Esophagus squamous epithelium (tissue), 5 donors: ENCODE data around the gene YWHAH. TPM values are rescaled to one million over a fixed set of nuclear protein-coding genes. Genes with fewer than 3 reads are reported as not detected.
A peak's percentile ranks its signal among the peaks of the same experiment; 100 is the strongest.

ENCODE experiments used
- DNase-seq: peaks from one replicate; lab custom pipeline; 2025; lab: John Stamatoyannopoulos, UW
- H3K27ac ChIP-seq, 4 donors: fragments of 200-600 bp; sonication (generic); one replicate each; pipeline ENCODE4 v1.5.1; 2016 to 2019; ENCODE audit warnings: mild to moderate bottlenecking in 1 of 4
- H3K27me3 ChIP-seq, 4 donors: fragments of 200-600 bp; sonication (generic); 1 replicate in 3 of 4; 2 replicates in 1 of 4; pipeline versions ENCODE4 v1.5.1 to v1.6.0; 2017 to 2021; ENCODE audit warnings: antibody characterized with exemption in 1 of 4
- H3K36me3 ChIP-seq, 3 donors: fragments of 200-600 bp; sonication (generic); one replicate each; pipeline ENCODE4 v1.5.1; 2016 to 2019
- H3K4me1 ChIP-seq, 3 donors: fragments of 200-600 bp; sonication (generic); one replicate each; pipeline ENCODE4 v1.5.1; 2017 to 2019
- H3K4me3 ChIP-seq, 4 donors: fragments of 200-600 bp; sonication (generic); 1 replicate in 3 of 4; 2 replicates in 1 of 4; pipeline ENCODE4 v1.5.1; 2016 to 2019; ENCODE audit warnings: mild to moderate bottlenecking in 2 of 4, moderate library complexity in 1 of 4
- H3K9me3 ChIP-seq, 3 donors: fragments of 200-600 bp; sonication (generic); one replicate each; pipeline ENCODE4 v1.5.1; 2016 to 2019
- POLR2A ChIP-seq, 4 donors: fragments of 450-650 bp; IDR thresholded peaks; one replicate each; pipeline ENCODE4 v1.6.1; 2017; ENCODE audit warnings: antibody characterized with exemption in 4 of 4, mild to moderate bottlenecking in 4 of 4, moderate library complexity in 3 of 4
- WGBS, 2 donors: methylation state at CpG; one replicate each; pipeline ENCODE4 v1.1.5; 2018; 5-methylcytosine and 5-hydroxymethylcytosine counted together
- intact Hi-C: fragments of 100-400 bp; cut with DNase I; formaldehyde crosslinking; loops from one replicate; pipeline ENCODE4 v1.15.0; 2022
- total RNA-seq, 4 donors: library from RNA; depleted of rRNA; stranded (reverse); fragments of >200 nt; gene quantifications; one replicate each; pipeline ENCODE4 v1.1.0, GENCODE V29; 2016
- TF ChIP-seq, protein P1 (sequence below), 6 experiments: fragments of 450-650 bp in 4 of 6; fragments of 200-600 bp in 2 of 6; sonication (generic) in 2 of 6; IDR thresholded peaks; one replicate each; pipeline ENCODE4 v1.5.1; 2016 to 2019; ENCODE audit warnings: antibody characterized with exemption in 6 of 6, mild to moderate bottlenecking in 4 of 6, moderate library complexity in 4 of 6
- donor health status: DM: yes; HTN: yes; CAD: no.

The YWHAH gene
- total RNA-seq, 4 donors from 2014 or later = 42.4 to 63.2 (median 54.2) TPM

GRCh38 chr22:31922534-31922933 lies 21.8 kb upstream of the YWHAH start:
- Histone ChIP-seq H3K4me1 (no peaks in the 10 kb centered on the region), H3K27me3 (peaks cover 0 to 10% (median 0%) of the 10 kb centered on the region in 4 donors), H3K9me3 (no peaks in the 10 kb centered on the region), H3K36me3 (no peaks in the 10 kb centered on the region), H3K27ac (no peak overlapping the region), H3K4me3 (no peak overlapping the region)
- WGBS, 2 donors = 57 to 82% methylated on average over 6 of the region's 6 CpGs
- no peak for DNase-seq
- TF ChIP-seq, protein P1, sequence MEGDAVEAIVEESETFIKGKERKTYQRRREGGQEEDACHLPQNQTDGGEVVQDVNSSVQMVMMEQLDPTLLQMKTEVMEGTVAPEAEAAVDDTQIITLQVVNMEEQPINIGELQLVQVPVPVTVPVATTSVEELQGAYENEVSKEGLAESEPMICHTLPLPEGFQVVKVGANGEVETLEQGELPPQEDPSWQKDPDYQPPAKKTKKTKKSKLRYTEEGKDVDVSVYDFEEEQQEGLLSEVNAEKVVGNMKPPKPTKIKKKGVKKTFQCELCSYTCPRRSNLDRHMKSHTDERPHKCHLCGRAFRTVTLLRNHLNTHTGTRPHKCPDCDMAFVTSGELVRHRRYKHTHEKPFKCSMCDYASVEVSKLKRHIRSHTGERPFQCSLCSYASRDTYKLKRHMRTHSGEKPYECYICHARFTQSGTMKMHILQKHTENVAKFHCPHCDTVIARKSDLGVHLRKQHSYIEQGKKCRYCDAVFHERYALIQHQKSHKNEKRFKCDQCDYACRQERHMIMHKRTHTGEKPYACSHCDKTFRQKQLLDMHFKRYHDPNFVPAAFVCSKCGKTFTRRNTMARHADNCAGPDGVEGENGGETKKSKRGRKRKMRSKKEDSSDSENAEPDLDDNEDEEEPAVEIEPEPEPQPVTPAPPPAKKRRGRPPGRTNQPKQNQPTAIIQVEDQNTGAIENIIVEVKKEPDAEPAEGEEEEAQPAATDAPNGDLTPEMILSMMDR (IDR thresholded peaks at IDR 0.05) = no peak
- TF ChIP-seq POLR2A (IDR thresholded peaks at IDR 0.05) = no peak
- intact Hi-C loops = no loop called here

GRCh38 chr22:31923136-31923535 lies 21.2 kb upstream of the YWHAH start:
- peaks cover 0 to 10% (median 0%) of the 10 kb centered on the region in 4 donors for H3K27me3 ChIP-seq
- TF ChIP-seq, protein P1 (IDR thresholded peaks at IDR 0.05) = no peak
- no peak for TF ChIP-seq POLR2A (IDR thresholded peaks at IDR 0.05)
- no peaks in the 10 kb centered on the region for H3K9me3 ChIP-seq
- no peak for DNase-seq
- H3K36me3 ChIP-seq = no peaks in the 10 kb centered on the region
- H3K4me3 ChIP-seq = no peak overlapping the region
- H3K4me1 ChIP-seq = no peaks in the 10 kb centered on the region
- peak overlapping the region in 1 of 4 donors; percentile 21 for H3K27ac ChIP-seq
- 42 to 45% methylated on average over 5 of the region's 5 CpGs for WGBS, 2 donors
- intact Hi-C loops = no loop called here

DNA sequence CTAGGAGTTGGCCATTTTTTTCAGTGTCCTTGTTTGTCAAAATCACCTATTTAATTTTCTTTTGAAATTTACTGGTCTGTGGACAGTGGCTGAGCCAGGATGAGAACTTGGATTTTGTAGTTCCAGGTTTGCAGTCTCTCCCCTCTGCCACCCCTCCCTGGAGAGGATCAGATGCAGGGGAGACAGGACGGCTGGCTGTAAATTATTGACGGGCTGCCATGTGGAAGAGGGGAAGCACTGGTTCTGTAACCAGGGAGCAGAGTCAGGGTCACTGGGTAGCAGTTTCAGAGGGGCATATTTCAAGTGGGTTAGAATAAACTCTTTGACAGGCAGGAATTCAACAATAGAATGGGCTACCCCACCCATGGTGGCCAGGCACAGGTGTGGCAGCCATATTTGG lies 20.6 kb upstream of the YWHAH start:
- H3K4me1 ChIP-seq = no peaks in the 10 kb centered on the region
- no peak overlapping the region for H3K4me3 ChIP-seq
- no peak for TF ChIP-seq POLR2A (IDR thresholded peaks at IDR 0.05)
- TF ChIP-seq, protein P1 (IDR thresholded peaks at IDR 0.05) = no peak
- intact Hi-C loops = no loop called here
- WGBS, 2 donors = 29 to 80% methylated on average over 1 to 2 of the region's 2 CpGs
- no peak for DNase-seq
- no peaks in the 10 kb centered on the region for H3K9me3 ChIP-seq
- peak overlapping the region in 2 of 4 donors; percentile 14 to 21 for H3K27ac ChIP-seq
- H3K36me3 ChIP-seq = no peaks in the 10 kb centered on the region
- peaks cover 0 to 10% (median 0%) of the 10 kb centered on the region in 4 donors for H3K27me3 ChIP-seq

DNA sequence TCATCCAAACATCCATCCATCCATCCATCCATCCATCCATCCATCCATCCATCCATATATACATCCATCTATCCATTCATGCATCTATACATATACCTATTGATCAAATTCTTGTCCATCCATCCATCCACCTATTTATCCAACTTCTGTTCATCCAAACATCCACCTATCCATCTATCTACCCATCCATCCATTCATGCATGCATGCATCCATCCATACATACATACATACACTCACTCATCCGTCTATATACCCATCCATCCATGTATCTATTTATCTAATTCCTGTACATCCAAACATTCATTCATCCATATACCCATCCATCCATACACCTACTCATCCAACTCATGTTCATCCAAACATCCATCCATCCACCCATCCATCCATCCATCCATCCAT lies 19.3 kb upstream of the YWHAH start:
- Histone ChIP-seq H3K4me1 (no peaks in the 10 kb centered on the region), H3K27ac (no peak overlapping the region), H3K36me3 (no peaks in the 10 kb centered on the region), H3K9me3 (no peaks in the 10 kb centered on the region), H3K4me3 (no peak overlapping the region), H3K27me3 (peaks cover 0 to 10% (median 0%) of the 10 kb centered on the region in 4 donors)
- TF ChIP-seq, protein P1 (IDR thresholded peaks at IDR 0.05) = no peak
- no peak for TF ChIP-seq POLR2A (IDR thresholded peaks at IDR 0.05)
- DNase-seq = no peak
- intact Hi-C loops = no loop called here
- 80 to 97% methylated on average over 1 of the region's 1 CpG for WGBS, 2 donors

- TF ChIP-seq, protein P1 (IDR thresholded peaks at IDR 0.05) = no peak
- TF ChIP-seq POLR2A (IDR thresholded peaks at IDR 0.05) = no peak
- no peak for DNase-seq
- intact Hi-C loops = no loop called here
- Histone ChIP-seq H3K27me3 (peaks cover 0 to 10% (median 0%) of the 10 kb centered on the region in 4 donors), H3K4me3 (no peak overlapping the region), H3K36me3 (no peaks in the 10 kb centered on the region), H3K27ac (no peak overlapping the region), H3K9me3 (no peaks in the 10 kb centered on the region), H3K4me1 (no peaks in the 10 kb centered on the region)
- WGBS, 2 donors = 75 to 100% methylated on average over 1 of the region's 1 CpG
Measured at GRCh38 chr22:31926024-31926423, 18.3 kb upstream of the YWHAH start.
